ENCODE results near the gene TENM3. TPM values are rescaled to one million over a fixed set of nuclear protein-coding genes. Genes with fewer than 3 reads are reported as not detected.

Gene TENM3
- polyA plus RNA-seq, 3 donors: 1.8 to 10.3 (median 2.3) TPM

DNA sequence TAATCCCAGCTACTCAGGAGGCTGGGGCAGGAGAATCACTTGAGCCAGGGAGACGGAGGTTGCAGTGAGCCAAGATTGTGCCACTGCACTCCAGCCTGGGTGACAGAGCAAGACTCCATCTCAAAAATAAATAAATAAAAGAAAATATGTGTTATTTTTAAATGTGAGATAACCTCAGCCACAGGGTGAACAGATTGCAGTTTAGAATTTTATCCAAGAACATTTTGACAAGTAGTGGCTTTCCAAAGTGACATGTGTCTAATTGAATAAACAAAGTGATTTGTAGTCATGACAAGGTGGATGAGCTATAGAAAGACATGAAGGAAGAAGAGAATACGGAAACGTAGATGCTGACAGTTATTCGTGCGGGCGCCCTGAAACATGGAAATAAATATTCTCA lies 497.9 kb downstream of the TENM3 start:
- no peak overlapping the region for H3K27ac ChIP-seq (ENCODE audit: low read depth, low read length)
- WGBS, 3 donors: 97 to 98% (median 97%) methylated on average over 6 of the region's 6 CpGs

DNA sequence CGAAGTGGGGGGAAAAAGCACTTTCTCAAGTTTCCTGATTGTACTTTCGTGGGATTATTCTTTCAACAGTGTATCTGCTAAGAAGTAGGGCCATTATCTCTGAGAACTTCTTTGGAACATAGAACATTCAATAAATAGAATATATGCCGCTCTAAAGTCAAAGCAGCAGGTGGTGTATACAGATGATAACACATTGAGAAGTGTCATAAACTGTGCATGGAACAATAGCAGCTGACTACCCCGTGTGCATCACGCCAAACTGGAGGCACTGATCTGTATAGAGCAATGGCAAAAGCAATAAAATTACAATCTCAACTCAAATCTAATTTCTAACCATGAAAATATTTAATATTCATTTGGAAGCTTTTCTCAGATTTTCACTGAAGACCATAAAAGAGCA lies 498.7 kb downstream of the TENM3 start:
- no peak overlapping the region for H3K27ac ChIP-seq (ENCODE audit: low read depth, low read length)
- WGBS, 3 donors: 82 to 89% (median 86%) methylated on average over 5 of the region's 5 CpGs

DNA sequence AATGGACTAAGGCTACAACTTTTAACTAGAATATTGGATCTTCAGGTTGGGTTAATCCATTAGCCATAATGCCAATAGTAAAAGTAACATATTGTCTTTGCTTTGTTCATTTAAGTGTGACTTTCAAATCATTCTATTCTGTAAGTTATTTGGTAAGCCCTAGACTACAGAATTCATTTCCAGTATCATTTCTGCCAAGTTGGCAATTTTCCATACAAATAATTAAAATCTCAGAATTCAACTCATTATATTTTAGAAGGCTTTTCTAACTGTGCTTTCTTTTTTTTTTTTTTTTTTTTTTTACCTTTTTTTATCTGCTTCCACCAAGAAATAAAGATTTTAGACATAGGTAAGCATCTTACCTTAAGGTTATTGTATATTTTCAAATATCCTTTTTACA lies 500.6 kb downstream of the TENM3 start:
- H3K27ac ChIP-seq (ENCODE audit: low read depth, low read length): no peak overlapping the region

- 60 to 69% (median 67%) methylated on average over 4 of the region's 4 CpGs for WGBS, 3 donors
- no peak overlapping the region for H3K27ac ChIP-seq (ENCODE audit: low read depth, low read length)
Observed at GRCh38 chr4:182745237-182745636, 502.0 kb downstream of the TENM3 start.

GRCh38 chr4:182746876-182747275 lies 503.7 kb downstream of the TENM3 start:
- H3K27ac ChIP-seq (ENCODE audit: low read depth, low read length): no peak overlapping the region
- 83 to 96% (median 89%) methylated on average over 4 of the region's 4 CpGs for WGBS, 3 donors

- H3K27ac ChIP-seq (ENCODE audit: low read depth, low read length): no peak overlapping the region
- 80 to 82% (median 80%) methylated on average over 8 of the region's 8 CpGs for WGBS, 3 donors
Observed at GRCh38 chr4:182748283-182748682, 505.1 kb downstream of the TENM3 start.

DNA sequence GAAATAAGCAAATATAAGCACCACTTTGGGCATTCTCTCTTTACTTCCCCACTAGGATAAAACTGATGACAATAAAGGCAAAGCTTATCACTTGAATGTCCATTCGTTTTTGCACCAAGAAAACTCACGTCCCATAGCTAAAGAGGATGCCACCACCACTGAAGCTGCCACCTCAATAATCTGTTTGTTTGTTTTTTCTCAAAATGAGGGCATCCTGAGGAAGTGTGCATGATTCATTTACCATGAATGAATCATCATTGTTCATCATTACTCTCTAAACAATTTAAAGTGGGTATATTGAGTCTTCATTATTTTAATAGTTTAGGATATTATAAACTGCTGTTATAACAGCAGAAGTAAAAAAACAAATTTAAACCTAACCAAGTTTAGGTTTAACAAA lies 505.7 kb downstream of the TENM3 start:
- 68 to 92% (median 73%) methylated on average over 2 of the region's 2 CpGs for WGBS, 3 donors
- H3K27ac ChIP-seq (ENCODE audit: low read depth, low read length): no peak overlapping the region

GRCh38 chr4:182749667-182750167 lies 506.5 kb downstream of the TENM3 start:
- 53 to 92% (median 87%) methylated on average over 1 of the region's 1 CpG for WGBS, 3 donors
- no peak overlapping the region for H3K27ac ChIP-seq (ENCODE audit: low read depth, low read length)

DNA sequence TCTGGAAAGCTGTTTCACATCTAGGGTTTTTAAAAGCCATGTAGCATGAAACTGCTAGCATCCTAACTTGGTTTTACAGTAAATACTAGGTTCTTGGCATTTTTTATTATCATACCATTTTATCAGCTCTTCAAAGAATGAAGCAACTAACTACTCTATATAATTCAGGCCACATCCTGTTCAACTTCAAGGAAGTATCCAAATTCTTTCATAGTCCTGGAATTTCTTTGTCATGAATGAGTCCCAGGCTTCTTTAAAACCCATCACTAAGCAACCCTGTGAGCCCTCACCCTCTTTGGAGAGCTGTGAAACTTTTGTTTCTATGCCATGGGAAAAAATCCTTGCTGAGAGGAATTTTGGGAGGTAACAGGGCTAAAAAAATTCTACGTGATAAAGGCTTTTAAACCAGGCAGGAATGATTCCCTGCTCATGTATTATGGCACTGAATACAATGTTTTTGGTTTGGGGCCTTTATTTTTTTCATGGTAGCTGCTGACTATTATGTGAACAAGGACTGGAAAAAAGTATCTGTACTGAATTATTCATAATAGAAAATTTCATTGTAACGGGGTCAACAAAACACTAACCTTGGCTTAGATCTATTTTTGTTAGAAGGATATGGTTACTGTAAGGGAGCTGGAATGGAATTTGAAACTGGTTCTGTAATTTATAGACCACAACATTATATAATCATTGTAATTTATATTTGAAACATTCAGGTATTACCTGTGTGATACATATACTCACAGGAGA lies 509.1 kb downstream of the TENM3 start:
- WGBS, 3 donors: 72 to 96% (median 74%) methylated on average over 2 of the region's 2 CpGs
- no peak overlapping the region for H3K27ac ChIP-seq (ENCODE audit: low read depth, low read length)

DNA sequence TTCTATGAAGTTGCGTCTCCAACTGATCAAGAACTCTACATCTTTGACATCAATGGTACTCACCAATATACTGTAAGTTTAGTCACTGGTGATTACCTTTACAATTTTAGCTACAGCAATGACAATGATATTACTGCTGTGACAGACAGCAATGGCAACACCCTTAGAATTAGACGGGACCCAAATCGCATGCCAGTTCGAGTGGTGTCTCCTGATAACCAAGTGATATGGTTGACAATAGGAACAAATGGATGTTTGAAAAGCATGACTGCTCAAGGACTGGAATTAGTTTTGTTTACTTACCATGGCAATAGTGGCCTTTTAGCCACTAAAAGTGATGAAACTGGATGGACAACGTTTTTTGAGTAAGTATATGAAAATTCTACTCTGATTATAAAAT lies 511.7 kb downstream of the TENM3 start:
- H3K27ac ChIP-seq (ENCODE audit: low read depth, low read length): no peak overlapping the region
- 87 to 94% (median 93%) methylated on average over 5 of the region's 5 CpGs for WGBS, 3 donors

DNA sequence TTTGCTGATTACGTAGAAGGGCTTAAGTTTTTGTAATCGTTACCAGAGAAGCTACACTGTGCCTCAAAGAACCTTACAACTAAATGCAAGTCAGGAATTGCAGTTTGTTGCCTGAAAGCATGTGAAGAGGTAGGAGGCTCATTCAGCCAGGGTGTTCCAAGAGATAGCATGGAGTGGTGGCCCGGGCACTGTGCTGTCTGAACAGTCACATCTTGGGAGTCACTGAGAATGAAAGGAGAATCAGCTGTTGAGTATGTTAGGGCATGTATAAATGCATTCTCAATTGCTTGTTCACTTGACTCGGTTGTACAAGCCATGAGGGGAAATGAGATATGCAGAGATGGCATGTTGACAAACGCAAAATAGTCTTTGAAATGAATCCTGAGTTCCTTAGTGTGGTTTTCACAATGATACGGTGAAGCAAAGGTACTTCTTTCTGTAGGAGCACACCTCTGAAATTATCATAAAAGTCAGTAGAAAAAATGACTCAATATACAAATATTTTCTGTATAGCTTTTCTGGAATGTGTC lies 513.0 kb downstream of the TENM3 start:
- WGBS, 3 donors: 89 to 96% (median 92%) methylated on average over 6 of the region's 6 CpGs
- no peak overlapping the region for H3K27ac ChIP-seq (ENCODE audit: low read depth, low read length)

- no peak overlapping the region for H3K27ac ChIP-seq (ENCODE audit: low read depth, low read length)
- WGBS, 3 donors: 66 to 83% (median 66%) methylated on average over 12 of the region's 12 CpGs
Observed at GRCh38 chr4:182758273-182758672, 515.1 kb downstream of the TENM3 start.

- H3K27ac ChIP-seq (ENCODE audit: low read depth, low read length): no peak overlapping the region
Observed at GRCh38 chr4:182760551-182761043, 517.4 kb downstream of the TENM3 start.

GRCh38 chr4:182764137-182764536 lies 520.9 kb downstream of the TENM3 start:
- 65 to 79% (median 67%) methylated on average over 4 of the region's 4 CpGs for WGBS, 3 donors
- no peak overlapping the region for H3K27ac ChIP-seq (ENCODE audit: low read depth, low read length)

More at GRCh38 chr4:182760551-182761043, 517.4 kb downstream of the TENM3 start:
- 89 to 92% (median 90%) methylated on average over 6 of the region's 6 CpGs for WGBS, 3 donors

DNA sequence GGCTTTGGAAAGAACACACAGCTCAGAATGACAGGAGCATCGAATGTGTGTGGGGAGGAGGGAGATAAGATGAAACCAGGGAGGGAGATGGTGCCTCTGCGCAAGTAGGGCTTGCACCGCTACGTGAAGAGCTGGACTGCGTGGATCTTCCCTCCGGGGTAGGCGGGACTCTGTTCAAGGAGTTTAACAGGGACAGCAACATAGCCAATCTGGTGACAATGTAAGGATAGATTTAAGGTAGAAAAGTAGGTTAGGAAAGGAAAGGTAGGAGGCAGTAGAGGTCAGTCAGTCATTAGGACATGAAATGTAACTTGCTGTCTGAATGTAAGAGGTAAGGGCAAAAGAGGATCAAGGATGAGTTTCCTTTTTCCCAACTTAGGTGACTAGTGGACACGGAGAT lies 521.4 kb downstream of the TENM3 start:
- H3K27ac ChIP-seq (ENCODE audit: low read depth, low read length): no peak overlapping the region
- 80 to 92% (median 85%) methylated on average over 8 of the region's 8 CpGs for WGBS, 3 donors

DNA sequence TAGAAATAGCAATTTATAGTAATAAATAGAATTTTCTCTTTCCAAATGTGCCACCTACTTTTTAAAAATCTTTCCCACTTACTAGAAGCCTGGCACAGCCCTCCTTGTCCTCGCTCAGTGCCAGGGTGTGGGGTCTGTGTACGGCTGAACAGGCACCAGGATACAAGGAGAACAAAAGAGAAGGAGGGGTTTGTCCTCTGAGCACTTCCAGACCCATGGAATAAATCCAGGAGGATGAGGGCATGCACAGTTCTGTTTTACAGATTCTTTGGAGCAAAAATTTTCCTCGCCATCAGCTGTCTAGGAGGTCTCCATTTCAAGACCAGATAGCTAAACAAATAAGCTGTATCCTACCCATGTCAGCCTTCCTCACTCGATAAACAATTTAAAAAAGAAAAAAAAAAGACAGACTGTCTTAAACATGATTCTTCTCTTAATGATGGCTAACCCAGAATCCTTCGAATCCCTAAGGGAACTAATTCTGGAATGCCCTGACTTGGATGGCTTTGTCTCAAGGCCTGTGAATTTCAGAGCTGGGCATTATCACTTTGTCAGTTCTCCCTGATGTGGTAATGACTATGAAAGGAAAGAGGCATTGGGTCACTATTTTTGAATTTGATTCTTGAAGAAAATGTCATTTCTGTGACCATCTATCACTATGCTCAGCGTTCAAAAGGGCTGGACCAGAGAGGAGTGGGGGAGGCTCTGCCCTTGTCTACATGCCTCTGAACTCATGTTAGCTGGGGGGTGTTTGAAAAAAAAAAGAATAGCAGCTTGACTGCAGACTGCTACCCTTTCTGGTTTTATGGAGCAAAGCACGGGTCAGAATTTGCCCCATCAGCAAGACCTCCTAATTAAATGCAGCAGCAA lies 523.0 kb downstream of the TENM3 start:
- H3K27ac ChIP-seq (ENCODE audit: low read depth, low read length): no peak overlapping the region
- WGBS, 3 donors: 74 to 87% (median 75%) methylated on average over 7 of the region's 7 CpGs

GRCh38 chr4:182766857-182767250 lies 523.7 kb downstream of the TENM3 start:
- 95 to 96% (median 95%) methylated on average over 5 of the region's 5 CpGs for WGBS, 3 donors
- no peak overlapping the region for H3K27ac ChIP-seq (ENCODE audit: low read depth, low read length)

- 78 to 84% (median 81%) methylated on average over 4 of the region's 4 CpGs for WGBS, 3 donors
- no peak overlapping the region for H3K27ac ChIP-seq (ENCODE audit: low read depth, low read length)
Observed at GRCh38 chr4:182768838-182769237, 525.6 kb downstream of the TENM3 start.

Data from adipose tissue (tissue), 3 donors.